ENCODE data around the gene ERF. TPM values are rescaled to one million over a fixed set of nuclear protein-coding genes. Genes with fewer than 3 reads are reported as not detected.

Gene ERF
- polyA plus RNA-seq, 2 of the 4 experiments (the other 2 are of a cell fraction), result 103 to 120 TPM

DNA sequence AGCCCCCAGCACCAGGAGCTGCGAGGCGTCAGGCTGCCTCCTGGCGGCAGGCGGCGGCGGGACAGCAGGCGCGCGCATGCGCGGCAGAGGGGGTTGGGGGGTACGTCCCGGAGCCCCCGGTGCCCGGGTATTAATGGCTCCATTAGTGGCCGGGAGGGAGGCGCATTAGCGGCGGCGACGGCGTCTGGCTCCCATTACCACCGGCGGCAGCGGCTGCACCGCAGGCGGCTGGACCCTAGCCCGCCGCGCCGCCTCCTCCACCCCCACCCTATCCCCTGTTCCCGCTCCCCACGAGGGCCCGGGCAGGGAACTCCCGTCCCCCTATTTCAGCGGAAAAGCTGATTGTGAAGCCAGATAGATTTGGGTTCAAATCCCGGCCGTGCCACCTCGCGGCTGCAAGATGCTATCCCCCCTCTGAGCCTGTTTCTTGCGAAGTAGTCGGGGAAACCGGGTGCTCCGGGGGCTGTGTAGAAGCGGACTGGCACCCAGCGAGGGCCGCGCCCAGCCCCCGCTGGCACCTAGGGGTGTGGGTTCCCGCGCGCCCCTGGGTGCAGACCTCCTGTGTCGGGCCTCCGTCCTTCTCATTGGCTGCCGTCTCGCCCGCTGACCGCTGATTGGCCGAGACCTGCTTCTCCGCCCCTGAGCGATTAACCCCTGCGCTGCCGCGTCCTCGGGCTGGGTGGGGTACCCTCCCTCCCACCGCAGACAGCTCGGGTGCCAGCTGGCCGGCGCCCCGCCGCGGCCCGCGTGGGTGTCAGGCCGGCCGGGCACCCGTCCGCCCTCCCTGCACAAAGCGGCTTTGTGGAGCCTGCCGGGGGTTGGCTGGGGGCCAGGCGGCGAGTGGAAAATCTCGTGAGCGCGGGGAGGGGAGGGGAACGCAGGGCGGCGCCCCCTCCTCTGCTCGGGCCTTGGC is 25.2 kb upstream of the ERF start:
- peak overlapping the region; percentile 94 to 98 for H3K27ac ChIP-seq
- FAIRE-seq, result peak; percentile 98
- CTCF ChIA-PET, result interaction anchor here (0.6 to 14.6 kb wide), 35 partner anchors 8 to 1544 kb away, joined by 3 to 373 read pairs (median 4); partner anchors contain the start of genes CIC, ERF, GSK3A and PAFAH1B3
- TF ChIP-seq CBX8 (IDR thresholded peaks at IDR 0.05) (no peak), HOXB5 (CRISPR knock-in tag; IDR thresholded peaks at IDR 0.05) (peak; percentile 53; the same call in 1 of the 2 replicates), RNF2 (IDR thresholded peaks at IDR 0.05; ENCODE audit: borderline replicate concordance, low read depth) (no peak), HDAC2 (IDR thresholded peaks at IDR 0.05) (peak; percentile 11; the same call in 1 of the 2 replicates), CTCF (IDR thresholded peaks at IDR 0.05) (peak; percentile 90), SMC3 (IDR thresholded peaks at IDR 0.05) (peak; percentile 82), RCOR1 (IDR thresholded peaks at IDR 0.05; ENCODE audit: low read depth, low read length) (no peak), RFX5 (IDR thresholded peaks at IDR 0.05) (peak; percentile 86), HOXB13 (CRISPR knock-in tag; IDR thresholded peaks at IDR 0.05; ENCODE audit: low read depth) (0 out of 2 replicates have a peak, but pooled peaks have one; percentile 19), KDM5A (IDR thresholded peaks at IDR 0.05) (peak; percentile 4; the same call in 1 of the 2 replicates), HEYL (CRISPR knock-in tag; IDR thresholded peaks at IDR 0.05) (no peak), PBX3 (IDR thresholded peaks at IDR 0.05) (peak; percentile 62), TFCP2L1 (CRISPR knock-in tag; IDR thresholded peaks at IDR 0.05) (peak; percentile 90), POLR2A (IDR thresholded peaks at IDR 0.05; ENCODE audit: low read length) (peak; percentile 60), RARB (CRISPR knock-in tag; IDR thresholded peaks at IDR 0.05) (peak; percentile 81), TP53 (CRISPR knock-in tag; IDR thresholded peaks at IDR 0.05) (peak; percentile 87; the same call in 1 of the 2 replicates), KDM1A (IDR thresholded peaks at IDR 0.05; ENCODE audit: low read depth) (no peak), MYC (IDR thresholded peaks at IDR 0.05; ENCODE audit: borderline replicate concordance, low read length) (peak; percentile 38; the same call in 1 of the 2 replicates), RAD21 (conservative IDR thresholded peaks at IDR 0.05 in 1 of 2, IDR thresholded peaks at IDR 0.05 in 1 of 2) (peak; percentile 70 to 85; a peak in 4 of 5 replicates), GATA3 (IDR thresholded peaks at IDR 0.05; ENCODE audit: borderline replicate concordance) (peak; percentile 56), JUN (IDR thresholded peaks at IDR 0.05) (peak; percentile 45 to 91; a peak in 3 of 5 replicates), JUNB (IDR thresholded peaks at IDR 0.05) (no peak; the same call in 1 of the 2 replicates), MAZ (IDR thresholded peaks at IDR 0.05; ENCODE audit: borderline replicate concordance, low read depth, low read length) (peak; percentile 76; the same call in 1 of the 2 replicates), MAX (IDR thresholded peaks at IDR 0.05) (peak; percentile 95)
- TF ChIP-seq, protein P1, sequence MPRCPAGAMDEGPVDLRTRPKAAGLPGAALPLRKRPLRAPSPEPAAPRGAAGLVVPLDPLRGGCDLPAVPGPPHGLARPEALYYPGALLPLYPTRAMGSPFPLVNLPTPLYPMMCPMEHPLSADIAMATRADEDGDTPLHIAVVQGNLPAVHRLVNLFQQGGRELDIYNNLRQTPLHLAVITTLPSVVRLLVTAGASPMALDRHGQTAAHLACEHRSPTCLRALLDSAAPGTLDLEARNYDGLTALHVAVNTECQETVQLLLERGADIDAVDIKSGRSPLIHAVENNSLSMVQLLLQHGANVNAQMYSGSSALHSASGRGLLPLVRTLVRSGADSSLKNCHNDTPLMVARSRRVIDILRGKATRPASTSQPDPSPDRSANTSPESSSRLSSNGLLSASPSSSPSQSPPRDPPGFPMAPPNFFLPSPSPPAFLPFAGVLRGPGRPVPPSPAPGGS (IDR thresholded peaks at IDR 0.05), result peak; percentile 83
- TF ChIP-seq, protein P2, sequence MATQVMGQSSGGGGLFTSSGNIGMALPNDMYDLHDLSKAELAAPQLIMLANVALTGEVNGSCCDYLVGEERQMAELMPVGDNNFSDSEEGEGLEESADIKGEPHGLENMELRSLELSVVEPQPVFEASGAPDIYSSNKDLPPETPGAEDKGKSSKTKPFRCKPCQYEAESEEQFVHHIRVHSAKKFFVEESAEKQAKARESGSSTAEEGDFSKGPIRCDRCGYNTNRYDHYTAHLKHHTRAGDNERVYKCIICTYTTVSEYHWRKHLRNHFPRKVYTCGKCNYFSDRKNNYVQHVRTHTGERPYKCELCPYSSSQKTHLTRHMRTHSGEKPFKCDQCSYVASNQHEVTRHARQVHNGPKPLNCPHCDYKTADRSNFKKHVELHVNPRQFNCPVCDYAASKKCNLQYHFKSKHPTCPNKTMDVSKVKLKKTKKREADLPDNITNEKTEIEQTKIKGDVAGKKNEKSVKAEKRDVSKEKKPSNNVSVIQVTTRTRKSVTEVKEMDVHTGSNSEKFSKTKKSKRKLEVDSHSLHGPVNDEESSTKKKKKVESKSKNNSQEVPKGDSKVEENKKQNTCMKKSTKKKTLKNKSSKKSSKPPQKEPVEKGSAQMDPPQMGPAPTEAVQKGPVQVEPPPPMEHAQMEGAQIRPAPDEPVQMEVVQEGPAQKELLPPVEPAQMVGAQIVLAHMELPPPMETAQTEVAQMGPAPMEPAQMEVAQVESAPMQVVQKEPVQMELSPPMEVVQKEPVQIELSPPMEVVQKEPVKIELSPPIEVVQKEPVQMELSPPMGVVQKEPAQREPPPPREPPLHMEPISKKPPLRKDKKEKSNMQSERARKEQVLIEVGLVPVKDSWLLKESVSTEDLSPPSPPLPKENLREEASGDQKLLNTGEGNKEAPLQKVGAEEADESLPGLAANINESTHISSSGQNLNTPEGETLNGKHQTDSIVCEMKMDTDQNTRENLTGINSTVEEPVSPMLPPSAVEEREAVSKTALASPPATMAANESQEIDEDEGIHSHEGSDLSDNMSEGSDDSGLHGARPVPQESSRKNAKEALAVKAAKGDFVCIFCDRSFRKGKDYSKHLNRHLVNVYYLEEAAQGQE (IDR thresholded peaks at IDR 0.05), result peak; percentile 46
- TF ChIP-seq, protein P3, sequence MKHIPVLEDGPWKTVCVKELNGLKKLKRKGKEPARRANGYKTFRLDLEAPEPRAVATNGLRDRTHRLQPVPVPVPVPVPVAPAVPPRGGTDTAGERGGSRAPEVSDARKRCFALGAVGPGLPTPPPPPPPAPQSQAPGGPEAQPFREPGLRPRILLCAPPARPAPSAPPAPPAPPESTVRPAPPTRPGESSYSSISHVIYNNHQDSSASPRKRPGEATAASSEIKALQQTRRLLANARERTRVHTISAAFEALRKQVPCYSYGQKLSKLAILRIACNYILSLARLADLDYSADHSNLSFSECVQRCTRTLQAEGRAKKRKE (CRISPR knock-in tag; IDR thresholded peaks at IDR 0.05; ENCODE audit: low read depth), result no peak
- TF ChIP-seq, protein P4, sequence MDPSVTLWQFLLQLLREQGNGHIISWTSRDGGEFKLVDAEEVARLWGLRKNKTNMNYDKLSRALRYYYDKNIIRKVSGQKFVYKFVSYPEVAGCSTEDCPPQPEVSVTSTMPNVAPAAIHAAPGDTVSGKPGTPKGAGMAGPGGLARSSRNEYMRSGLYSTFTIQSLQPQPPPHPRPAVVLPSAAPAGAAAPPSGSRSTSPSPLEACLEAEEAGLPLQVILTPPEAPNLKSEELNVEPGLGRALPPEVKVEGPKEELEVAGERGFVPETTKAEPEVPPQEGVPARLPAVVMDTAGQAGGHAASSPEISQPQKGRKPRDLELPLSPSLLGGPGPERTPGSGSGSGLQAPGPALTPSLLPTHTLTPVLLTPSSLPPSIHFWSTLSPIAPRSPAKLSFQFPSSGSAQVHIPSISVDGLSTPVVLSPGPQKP (IDR thresholded peaks at IDR 0.05; ENCODE audit: low read depth, low read length), result no peak

More for the DNA sequence above, 25.2 kb upstream of the ERF start:
- WGBS (ENCODE audit: missing lambda C conversion rate), result 1% methylated on average over 71 of the region's 89 CpGs
- peak; percentile 46 to 84 for ATAC-seq
- H3K9me3 ChIP-seq, result no peaks in the 10 kb centered on the region
- H3K4me2 ChIP-seq, result peak overlapping the region; percentile 100
- H3K4me1 ChIP-seq, result peaks cover 55% of the 10 kb centered on the region
- peak overlapping the region; percentile 77 for H3K4me3 ChIP-seq
- DNase-seq (ENCODE audit: low read depth in 1 of 2, low spot score in 1 of 2), result peak; percentile 96 to 100
- POLR2A ChIA-PET, result interaction anchor here (0.6 to 5.6 kb wide), 6 partner anchors 10 to 166 kb away, joined by 3 to 56 read pairs (median 10); partner anchors contain the start of genes CIC, ERF and GSK3A

Data from A549 (cell line).